DMS79 treated with DMSO at 0.1 percent for 48 hours (cell line): ENCODE measurements around the gene ZDHHC19.
"Not testable (repeated sequence)": the region's sequence is repeated elsewhere in the genome, so short reads cannot be mapped to it uniquely, and the experiment has no call there.

Experiments
- DNase-seq: peaks from one replicate; lab custom pipeline; 2025; lab: John Stamatoyannopoulos, UW

Gene ZDHHC19

GRCh38 chr3:196177967-196178366 lies 33.2 kb downstream of the ZDHHC19 start:
- no peak for DNase-seq

DNA sequence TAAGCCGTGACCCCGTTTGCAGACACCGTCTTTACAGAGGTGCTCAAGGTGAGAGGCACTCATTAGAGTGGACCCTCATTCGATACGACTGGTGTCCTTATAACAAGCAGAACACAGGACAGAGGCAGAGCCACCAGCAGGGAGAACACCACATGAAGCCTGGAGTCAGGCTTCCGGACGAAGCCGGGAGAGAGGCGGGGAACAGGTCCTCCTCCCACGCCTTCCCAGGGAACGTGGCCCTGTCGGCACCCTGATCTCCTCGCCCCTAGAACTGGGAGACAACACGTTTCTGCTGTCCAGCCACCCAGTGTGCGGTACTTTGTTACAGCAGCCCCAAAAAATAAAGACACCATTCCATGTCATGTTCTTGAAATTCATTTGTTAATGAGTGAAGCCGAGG lies 33.6 kb downstream of the ZDHHC19 start:
- no peak for DNase-seq

- no peak for DNase-seq
Measured at GRCh38 chr3:196175722-196176121, 35.5 kb downstream of the ZDHHC19 start.

GRCh38 chr3:196175116-196175625 lies 36.0 kb downstream of the ZDHHC19 start:
- no peak for DNase-seq

GRCh38 chr3:196174652-196175051 lies 36.5 kb downstream of the ZDHHC19 start:
- DNase-seq, result no peak

- DNase-seq, result not testable (repeated sequence)
Measured at GRCh38 chr3:196170296-196170695, 40.9 kb downstream of the ZDHHC19 start.

DNA sequence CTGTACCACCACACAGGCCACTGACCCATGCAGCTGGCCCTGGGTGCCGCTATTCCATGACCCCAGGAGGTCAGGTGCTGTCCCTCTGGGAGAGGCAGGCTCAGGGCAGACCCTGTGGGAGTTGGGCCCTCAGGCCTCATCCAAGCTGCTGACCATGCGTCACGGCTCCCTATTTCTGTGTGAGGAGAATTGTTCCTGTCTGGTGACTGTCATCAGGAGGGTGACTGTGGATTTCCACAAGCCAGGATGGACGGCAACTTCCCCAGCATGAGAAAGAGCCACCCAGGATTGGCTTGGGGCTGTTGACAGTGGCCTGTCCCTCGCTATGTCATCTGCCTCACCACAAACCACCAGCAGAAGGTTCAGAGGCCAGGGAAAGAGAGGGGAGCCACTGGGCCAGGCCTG lies 41.4 kb downstream of the ZDHHC19 start:
- DNase-seq, result no peak

GRCh38 chr3:196168808-196169391 lies 42.3 kb downstream of the ZDHHC19 start:
- DNase-seq, result peak; percentile 99

- no peak for DNase-seq
Measured at GRCh38 chr3:196166741-196167140, 44.5 kb downstream of the ZDHHC19 start.

DNA sequence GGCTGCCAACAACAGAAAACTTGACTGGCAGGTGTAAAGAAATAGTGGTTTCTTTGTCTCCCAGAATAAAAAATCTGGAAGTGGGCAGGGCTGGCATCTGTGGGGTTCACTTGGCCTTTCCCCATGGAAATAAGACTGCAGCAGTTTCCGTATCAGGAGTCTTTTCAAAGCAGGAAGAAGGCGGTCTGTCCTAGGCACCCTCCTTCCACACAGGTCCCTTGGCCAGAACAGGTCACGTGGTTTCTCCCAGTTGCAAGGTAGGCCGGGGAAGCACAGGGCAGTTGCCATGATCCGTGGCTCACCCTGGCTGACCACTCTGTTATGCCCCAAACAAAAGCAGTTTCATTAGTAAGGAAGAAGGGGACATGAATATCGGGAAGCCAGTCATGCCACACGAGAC lies 45.4 kb downstream of the ZDHHC19 start:
- no peak for DNase-seq

GRCh38 chr3:196165006-196165575 lies 46.1 kb downstream of the ZDHHC19 start:
- DNase-seq, result not testable (repeated sequence)

DNA sequence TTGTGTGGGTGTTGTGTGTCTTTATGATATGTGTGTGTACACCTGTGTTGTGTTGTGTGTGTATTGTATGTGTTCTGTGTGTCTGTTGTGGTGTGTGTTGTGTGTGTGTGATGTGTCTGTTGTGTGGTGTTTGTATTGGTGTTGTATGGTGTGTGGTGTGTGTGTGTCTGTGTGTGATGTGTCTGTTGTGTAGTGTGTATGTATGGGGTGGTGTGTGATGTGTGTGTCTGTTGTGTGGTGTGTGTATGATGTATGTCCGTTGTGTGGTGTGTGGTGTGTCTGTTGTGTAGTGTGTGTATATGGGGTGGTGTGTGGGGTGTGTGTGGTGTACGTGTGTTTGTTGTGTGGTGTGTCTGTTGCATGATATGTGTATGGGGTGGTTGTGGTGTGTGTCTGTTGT lies 46.6 kb downstream of the ZDHHC19 start:
- DNase-seq, result no peak

GRCh38 chr3:196163666-196164493 lies 47.3 kb downstream of the ZDHHC19 start:
- DNase-seq, result no peak

GRCh38 chr3:196163212-196163611 lies 48.0 kb downstream of the ZDHHC19 start:
- no peak for DNase-seq

DNA sequence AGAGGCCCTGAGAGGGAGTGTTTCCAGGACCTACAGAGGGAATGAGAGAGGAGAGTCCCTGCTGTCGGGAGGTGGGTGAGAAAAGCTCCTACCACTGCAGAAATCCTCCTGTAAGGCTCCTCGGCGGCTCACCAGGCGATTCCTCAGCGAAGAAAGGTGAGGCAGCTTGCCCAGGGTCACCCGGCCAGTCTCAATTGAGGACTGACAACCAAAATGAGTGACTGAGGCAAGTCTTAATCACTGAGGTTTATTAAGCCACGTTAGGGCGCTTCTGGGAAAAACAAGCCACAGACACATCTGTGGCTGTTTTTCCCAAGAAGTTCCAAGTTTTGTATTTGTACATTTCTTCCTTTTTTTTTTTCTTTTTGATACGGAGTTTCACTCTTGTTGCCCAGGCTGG lies 48.5 kb downstream of the ZDHHC19 start:
- peak; percentile 39 for DNase-seq

DNA sequence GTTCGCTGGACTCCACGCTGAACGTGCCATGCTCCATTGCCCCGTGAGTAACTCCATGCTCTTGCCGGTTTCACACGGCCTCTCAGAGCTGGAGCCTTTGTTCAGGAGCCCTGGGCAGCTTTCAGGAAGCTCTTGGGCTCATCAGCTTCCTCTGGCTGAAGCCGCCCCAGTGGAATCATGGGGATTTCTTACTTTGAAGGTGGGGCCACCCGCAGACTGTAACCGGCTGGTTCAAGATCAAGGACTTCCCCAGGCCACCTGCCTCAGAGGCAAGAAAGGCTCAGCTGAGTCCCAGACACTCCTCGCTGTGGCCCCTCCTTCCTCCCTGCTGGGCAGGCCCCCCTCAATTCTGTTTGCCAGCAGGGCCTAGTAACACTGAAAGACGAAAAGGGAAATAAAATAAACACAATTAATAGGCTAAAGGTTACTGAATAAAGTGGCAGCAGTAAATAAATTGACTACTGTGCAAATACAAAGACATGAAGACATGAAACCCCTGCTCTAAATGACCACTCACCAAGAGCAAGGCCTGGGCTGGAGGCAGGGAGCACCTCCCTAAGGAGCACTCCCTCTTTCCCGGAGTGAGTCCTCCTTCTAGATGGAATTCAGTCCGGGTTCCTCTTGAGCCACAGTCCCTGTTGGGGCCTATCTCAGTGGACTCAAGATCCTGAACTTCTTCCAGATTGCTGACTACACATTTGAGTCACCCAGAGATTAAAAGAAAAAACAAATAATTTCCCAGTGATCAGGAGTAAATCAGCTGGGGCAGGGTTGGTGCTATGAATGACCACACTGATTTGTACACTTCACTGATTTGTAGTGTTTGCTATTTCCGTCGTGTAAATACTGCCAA lies 51.0 kb downstream of the ZDHHC19 start:
- peak; percentile 92 for DNase-seq

GRCh38 chr3:196159526-196159925 lies 51.7 kb downstream of the ZDHHC19 start:
- DNase-seq, result no peak

- DNase-seq, result no peak
Measured at GRCh38 chr3:196156160-196156559, 55.0 kb downstream of the ZDHHC19 start.

DNA sequence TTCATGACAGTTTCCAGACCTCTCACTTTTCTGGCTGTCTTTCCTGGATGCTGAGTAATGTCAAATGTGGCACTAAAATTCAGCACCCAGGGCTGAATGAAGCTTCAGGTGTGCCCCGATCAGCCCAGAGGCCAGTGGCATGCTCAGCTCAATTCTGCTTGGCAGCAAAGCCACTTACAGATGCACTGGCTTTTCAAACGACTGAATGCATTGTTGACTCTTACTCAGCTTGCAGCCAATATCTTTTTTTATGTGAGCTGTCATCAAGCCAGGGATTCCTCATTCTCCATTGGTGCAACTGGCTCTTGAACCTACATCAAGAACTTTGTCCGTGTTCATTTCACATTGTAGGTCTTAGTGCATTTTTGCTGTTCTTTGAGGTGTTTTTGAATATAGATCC lies 60.7 kb downstream of the ZDHHC19 start:
- peak; percentile 91 for DNase-seq

GRCh38 chr3:196149831-196150301 lies 61.3 kb downstream of the ZDHHC19 start:
- no peak for DNase-seq

DNA sequence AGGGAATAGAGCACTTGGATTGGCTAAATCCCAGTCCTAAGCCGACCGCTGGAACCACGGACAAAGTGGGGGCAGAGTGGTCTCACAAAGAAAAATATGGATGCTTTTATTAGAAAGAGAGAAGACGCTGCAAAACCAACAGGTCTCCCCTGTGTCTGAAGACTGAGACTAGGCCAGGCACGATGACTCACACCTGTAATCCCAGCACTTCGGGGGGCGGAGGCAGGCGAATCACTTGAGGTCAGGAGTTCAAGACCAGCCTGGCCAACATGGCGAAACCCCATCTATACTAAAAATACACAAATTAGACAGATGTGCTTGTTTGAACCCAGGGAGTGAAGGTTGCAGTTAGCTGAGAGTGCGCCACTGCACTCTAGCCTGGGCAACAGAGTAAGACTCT lies 61.8 kb downstream of the ZDHHC19 start:
- no peak for DNase-seq
